SK-N-SH (cell line): ENCODE measurements around the gene SMLR1. TPM values are rescaled to one million over a fixed set of nuclear protein-coding genes. Genes with fewer than 3 reads are reported as not detected.

Experiments
- CTCF ChIA-PET: fragments of 300-600, 350-600 bp; formaldehyde crosslinking; extraction: SDS; loops from one replicate; lab custom pipeline; 2021; lab: Yijun Ruan, JAX
- POLR2A ChIA-PET: fragments of 350-600 bp; sonication (Branson Sonifier 250); formaldehyde crosslinking; extraction: SDS; loops from one replicate; lab custom pipeline; 2020; ENCODE audit warnings: antibody characterized with exemption, inconsistent platforms; lab: Yijun Ruan, JAX
- DNase-seq: peaks from one replicate; pipeline ENCODE4 v3.0.0; 2012
- H2AFZ ChIP-seq: fragments of 200-600 bp; sonication (generic); 2 replicates; pipeline ENCODE4 v1.8.1; 2016; ENCODE audit warnings: antibody characterized with exemption, mild to moderate bottlenecking, low read depth
- H3F3A ChIP-seq: fragments of 200-600 bp; sonication (generic); replicated peaks from 2 replicates; pipeline ENCODE3; 2016; ENCODE audit warnings: antibody characterized with exemption, mild to moderate bottlenecking; ENCODE audit not compliant: insufficient read depth
- H3K27ac ChIP-seq, 2 experiments: fragments of 200-500 bp in 1 of 2; fragments of 200-600 bp in 1 of 2; sonication (Bioruptor generic) in 1 of 2; sonication (generic), shearing (Covaris generic) in 1 of 2; 2 replicates each; pipeline versions ENCODE4 v1.5.1 to v1.6.1; 2014 to 2016; ENCODE audit warnings: low read depth in 2 of 2, inconsistent platforms in 1 of 2, low read length in 1 of 2, mild to moderate bottlenecking in 1 of 2, mixed read lengths in 1 of 2
- H3K27me3 ChIP-seq: fragments of 200-600 bp; sonication (generic), shearing (Covaris generic); 2 replicates; pipeline ENCODE4 v1.6.1; 2016; ENCODE audit warnings: mixed run types; ENCODE audit not compliant: insufficient read depth
- H3K36me3 ChIP-seq, 2 experiments: fragments of 200-500 bp in 1 of 2; fragments of 200-600 bp in 1 of 2; sonication (Bioruptor generic) in 1 of 2; sonication (generic) in 1 of 2; replicated peaks in 1 of 2; 2 replicates each; pipeline versions ENCODE3 to v1.5.1; 2014 to 2016; ENCODE audit warnings: low read length in 1 of 2, mild to moderate bottlenecking in 1 of 2; ENCODE audit not compliant: insufficient read depth in 2 of 2, control insufficient read depth in 1 of 2
- H3K4me1 ChIP-seq, 2 experiments: fragments of 200-500 bp in 1 of 2; fragments of 200-600 bp in 1 of 2; sonication (Bioruptor generic) in 1 of 2; sonication (generic), shearing (Covaris generic) in 1 of 2; 2 replicates each; pipeline versions ENCODE4 v1.5.1 to v1.6.1; 2014 to 2016; ENCODE audit warnings: low read depth in 1 of 2, low read length in 1 of 2, mixed run types in 1 of 2; ENCODE audit not compliant: insufficient read depth in 2 of 2, control insufficient read depth in 1 of 2
- H3K4me2 ChIP-seq: fragments of 200-600 bp; sonication (generic), shearing (Covaris generic); 2 replicates; pipeline ENCODE4 v1.6.1; 2017; ENCODE audit warnings: mixed run types
- H3K4me3 ChIP-seq, 2 experiments: fragments of 200-500 bp in 1 of 2; fragments of 200-600 bp in 1 of 2; sonication (Bioruptor generic) in 1 of 2; sonication (generic), shearing (Covaris generic) in 1 of 2; 2 replicates each; pipeline versions ENCODE4 v1.5.1 to v1.8.1; 2014 to 2016; ENCODE audit warnings: low read depth in 2 of 2, inconsistent platforms in 1 of 2, low read length in 1 of 2, mild to moderate bottlenecking in 1 of 2, mixed read lengths in 1 of 2, moderate library complexity in 1 of 2
- H3K79me2 ChIP-seq: fragments of 200-600 bp; sonication (generic); 2 replicates; pipeline ENCODE4 v1.8.1; 2017; ENCODE audit warnings: mild to moderate bottlenecking; ENCODE audit not compliant: insufficient read depth
- H3K9ac ChIP-seq: fragments of 200-600 bp; sonication (generic); 2 replicates; pipeline ENCODE4 v1.6.1; 2017; ENCODE audit warnings: mixed run types
- H3K9me2 ChIP-seq: fragments of 200-600 bp; sonication (generic); 2 replicates; pipeline ENCODE4 v1.6.1; 2017; ENCODE audit warnings: mixed run types
- H3K9me3 ChIP-seq: fragments of 200-600 bp; sonication (generic); 2 replicates; pipeline ENCODE4 v1.6.1; 2017; ENCODE audit warnings: mixed run types, mild to moderate bottlenecking, moderate library complexity
- H4K20me1 ChIP-seq: fragments of 200-600 bp; sonication (generic); 2 replicates; pipeline ENCODE4 v1.6.1; 2017; ENCODE audit warnings: mild to moderate bottlenecking, mixed run types; ENCODE audit not compliant: insufficient read depth
- EP300 ChIP-seq, 2 experiments: IDR thresholded peaks; 2 replicates each; pipeline versions ENCODE4 v1.4.0 to v1.6.1; 2012; ENCODE audit warnings: borderline replicate concordance in 1 of 2, low read depth in 1 of 2, low read length in 1 of 2
- FOSL2 ChIP-seq: IDR thresholded peaks from 2 replicates; pipeline ENCODE4 v1.4.0; 2012; ENCODE audit warnings: low read depth, mild to moderate bottlenecking, moderate library complexity, borderline replicate concordance
- FOXM1 ChIP-seq: IDR thresholded peaks from 2 replicates; pipeline ENCODE4 v1.4.0; 2012; ENCODE audit warnings: low read depth, mild to moderate bottlenecking
- JUND ChIP-seq: IDR thresholded peaks from 2 replicates; pipeline ENCODE4 v1.4.0; 2012
- REST ChIP-seq: IDR thresholded peaks from 2 replicates; pipeline ENCODE4 v1.6.1; 2012; ENCODE audit warnings: mild to moderate bottlenecking, low read depth, low read length, moderate library complexity
- TCF12 ChIP-seq: IDR thresholded peaks from 2 replicates; pipeline ENCODE4 v1.4.0; 2012
- USF1 ChIP-seq: IDR thresholded peaks from 2 replicates; pipeline ENCODE4 v1.4.0; 2012; ENCODE audit warnings: low read depth, borderline replicate concordance
- ZBTB33 ChIP-seq: IDR thresholded peaks from 2 replicates; pipeline ENCODE4 v1.4.0; 2012; ENCODE audit warnings: low read depth, borderline replicate concordance
- polyA plus RNA-seq, 3 experiments: library from polyadenylated mRNA; depleted of rRNA; stranded (reverse); fragments of >200 nt; gene quantifications; 2 replicates each; pipeline ENCODE4 v1.2.3, GENCODE V29; 2012

SMLR1 gene
- polyA plus RNA-seq, 1 of the 3 experiments (the other 2 are of a cell fraction): 0.03 TPM

- TF ChIP-seq REST (no peak), TCF12 (no peak), ZBTB33 (no peak)
Measured at GRCh38 chr6:130836055-130836640, 8.9 kb downstream of the SMLR1 start (continued).

GRCh38 chr6:130837067-130837466 lies 9.9 kb downstream of the SMLR1 start:
- ChIA-PET CTCF (no interaction called here), POLR2A (no interaction called here)
- Histone ChIP-seq H3K4me3 (no peak overlapping the region), H3K4me2 (no peak overlapping the region), H3F3A (no peaks in the 10 kb centered on the region), H3K36me3 (no peaks in the 10 kb centered on the region), H3K27me3 (no peaks in the 10 kb centered on the region), H3K9me3 (no peaks in the 10 kb centered on the region), H4K20me1 (no peaks in the 10 kb centered on the region), H3K79me2 (no peaks in the 10 kb centered on the region), H3K9ac (no peak overlapping the region), H3K27ac (no peak overlapping the region), H3K4me1 (no peaks in the 10 kb centered on the region), H3K9me2 (no peaks in the 10 kb centered on the region), H2AFZ (no peak overlapping the region)
- no peak for TF ChIP-seq USF1
- no peak for TF ChIP-seq EP300 (IDR thresholded peaks at IDR 0.05; ENCODE audit: borderline replicate concordance in 1 of 2, low read depth in 1 of 2, low read length in 1 of 2)
- no peak for TF ChIP-seq TCF12
- TF ChIP-seq JUND: no peak
- TF ChIP-seq FOXM1: no peak
- TF ChIP-seq FOSL2: no peak
- no peak for DNase-seq
